Caco-2 (cell line): ENCODE data around the gene DRD4. TPM values are rescaled to one million over a fixed set of nuclear protein-coding genes. Genes with fewer than 3 reads are reported as not detected.
"Not testable (repeated sequence)": the region's sequence is repeated elsewhere in the genome, so short reads cannot be mapped to it uniquely, and the experiment has no call there.

Source experiments
- BruUV-seq: library from RNA; stranded (reverse); fragments of 400-500 nt; replicated peaks from 2 replicates; lab custom pipeline; 2021; lab: Mats Ljungman, UMichigan
- CTCF ChIA-PET: fragments of 300-600 bp; sonication (Branson Sonifier 250); formaldehyde crosslinking; loops from one replicate; lab custom pipeline; 2022; ENCODE audit warnings: antibody characterized with exemption; lab: Charles Lee
- POLR2A ChIA-PET: fragments of 300-600 bp; sonication (Branson Sonifier 250); formaldehyde crosslinking; loops from one replicate; lab custom pipeline; 2022; ENCODE audit warnings: antibody characterized with exemption; lab: Charles Lee
- DNase-seq, 2 experiments: peaks; one replicate each; pipeline versions ENCODE4 v3.0.0 to v3.0.0-alpha.2; 2020 to 2022
- H3K27me3 ChIP-seq: replicated peaks from 2 replicates; pipeline ENCODE4 v1.6.0; 2011; ENCODE audit warnings: low read length; ENCODE audit not compliant: control insufficient read depth, insufficient read depth
- H3K36me3 ChIP-seq: 2 replicates; pipeline ENCODE4 v1.5.1; 2011; ENCODE audit warnings: low read length; ENCODE audit not compliant: control insufficient read depth, insufficient read depth
- H3K4me1 ChIP-seq: fragments of 250-450 bp; sonication (Bioruptor Pico); 2 replicates; pipeline ENCODE4 v1.5.1; 2020; ENCODE audit warnings: mild to moderate bottlenecking
- H3K4me3 ChIP-seq: 2 replicates; pipeline ENCODE4 v1.5.1; 2011; ENCODE audit warnings: low read depth, mild to moderate bottlenecking, control low read depth, low read length
- H3K9me3 ChIP-seq: fragments of 250-450 bp; sonication (Bioruptor Pico); 2 replicates; pipeline ENCODE4 v1.5.1; 2020; ENCODE audit warnings: mild to moderate bottlenecking, moderate library complexity
- H3K27ac Mint-ChIP-seq: one replicate; pipeline ENCODE4 v1.8.0; 2022; ENCODE audit warnings: mixed read lengths; ENCODE audit not compliant: unreplicated experiment
- H3K27me3 Mint-ChIP-seq: one replicate; pipeline ENCODE4 v1.8.0; 2022; ENCODE audit warnings: mixed read lengths; ENCODE audit not compliant: insufficient read depth, unreplicated experiment
- H3K36me3 Mint-ChIP-seq: one replicate; pipeline ENCODE4 v1.8.0; 2022; ENCODE audit warnings: mild to moderate bottlenecking, mixed read lengths; ENCODE audit not compliant: insufficient read depth, unreplicated experiment
- H3K4me1 Mint-ChIP-seq: one replicate; pipeline ENCODE4 v1.8.0; 2022; ENCODE audit warnings: low read depth, mixed read lengths; ENCODE audit not compliant: unreplicated experiment
- H3K4me3 Mint-ChIP-seq: one replicate; pipeline ENCODE4 v1.8.0; 2022; ENCODE audit warnings: mild to moderate bottlenecking, moderate library complexity, mixed read lengths; ENCODE audit not compliant: unreplicated experiment
- H3K9me3 Mint-ChIP-seq: one replicate; pipeline ENCODE4 v1.8.0; 2022; ENCODE audit warnings: mixed read lengths; ENCODE audit not compliant: unreplicated experiment
- CTCF ChIP-seq, 2 experiments: fragments of 200-600 bp in 1 of 2; IDR thresholded peaks; 1 replicate in 1 of 2; 2 replicates in 1 of 2; pipeline versions ENCODE4 v1.5.1 to v1.8.0; 2011 to 2022; ENCODE audit warnings: antibody characterized with exemption in 1 of 2, control low read depth in 1 of 2, inconsistent platforms in 1 of 2, low read depth in 1 of 2, low read length in 1 of 2, mild to moderate bottlenecking in 1 of 2, moderate library complexity in 1 of 2; ENCODE audit not compliant: insufficient read depth in 1 of 2, severe bottlenecking in 1 of 2, unreplicated experiment in 1 of 2
- intact Hi-C: fragments of 100-400 bp; cut with micrococcal nuclease; formaldehyde crosslinking; loops from one replicate; pipeline ENCODE4 v1.10.0; 2022; ENCODE audit not compliant: unreplicated experiment
- total RNA-seq: library from RNA; stranded (reverse); gene quantifications from 2 replicates; pipeline ENCODE4 v1.2.3, GENCODE V29; 2022

The DRD4 gene
- total RNA-seq, 1 experiment from 2014 or later, result 1.0 TPM

- CTCF ChIA-PET, result no interaction called here
These were observed 51.6 kb downstream of the DRD4 start for GRCh38 chr11:688681-689080.

GRCh38 chr11:689625-690024, 52.6 kb downstream of the DRD4 start:
- ChIA-PET POLR2A (interaction anchor here (0.6 to 0.7 kb wide), 2 partner anchors 74 to 295 kb away, joined by 3 to 6 read pairs; partner anchors contain the start of gene PKP3), CTCF (no interaction called here)
- no peak overlapping the region for H3K4me3 ChIP-seq
- DNase-seq, result no peak
- H3K4me1 Mint-ChIP-seq, result peaks cover 15% of the 10 kb centered on the region
- H3K27me3 ChIP-seq, result no peaks in the 10 kb centered on the region
- no peaks in the 10 kb centered on the region for H3K9me3 ChIP-seq
- H3K9me3 Mint-ChIP-seq, result no peaks in the 10 kb centered on the region
- peaks cover 6% of the 10 kb centered on the region; the same call in 1 of the 2 replicates for H3K36me3 ChIP-seq
- H3K4me1 ChIP-seq, result peaks cover 10% of the 10 kb centered on the region
- BruUV-seq, result no TSS peak
- intact Hi-C loops, result loop anchor here (10.0 kb wide), 1 partner anchor 125 kb away; the partner anchor contains the start of genes LMNTD2 and RASSF7
- no peak overlapping the region for H3K27ac Mint-ChIP-seq
- H3K36me3 Mint-ChIP-seq, result peaks cover 60% of the 10 kb centered on the region
- H3K4me3 Mint-ChIP-seq, result no peak overlapping the region
- H3K27me3 Mint-ChIP-seq, result no peaks in the 10 kb centered on the region
- TF ChIP-seq CTCF (IDR thresholded peaks at IDR 0.05; ENCODE audit: insufficient read depth in 1 of 2, low read depth in 1 of 2, low read length in 1 of 2, severe bottlenecking in 1 of 2, unreplicated experiment in 1 of 2), result no peak

More at GRCh38 chr11:688681-689080, 51.6 kb downstream of the DRD4 start:
- Histone ChIP-seq H3K27me3 (no peaks in the 10 kb centered on the region), H3K36me3 (peaks cover 7% of the 10 kb centered on the region; the same call in 1 of the 2 replicates), H3K4me1 (peaks cover 6% of the 10 kb centered on the region), H3K9me3 (no peaks in the 10 kb centered on the region), H3K4me3 (no peak overlapping the region)
- no peak for TF ChIP-seq CTCF (IDR thresholded peaks at IDR 0.05; ENCODE audit: insufficient read depth in 1 of 2, low read depth in 1 of 2, low read length in 1 of 2, severe bottlenecking in 1 of 2, unreplicated experiment in 1 of 2)
- peaks cover 12% of the 10 kb centered on the region for H3K4me1 Mint-ChIP-seq
- H3K36me3 Mint-ChIP-seq, result peaks cover 60% of the 10 kb centered on the region
- H3K9me3 Mint-ChIP-seq, result no peaks in the 10 kb centered on the region
- H3K4me3 Mint-ChIP-seq, result no peak overlapping the region
- no peaks in the 10 kb centered on the region for H3K27me3 Mint-ChIP-seq
- POLR2A ChIA-PET, result no interaction called here
- no peak for DNase-seq
- intact Hi-C loops, result no loop called here
- no TSS peak for BruUV-seq
- H3K27ac Mint-ChIP-seq, result no peak overlapping the region

GRCh38 chr11:690244-690643, 53.2 kb downstream of the DRD4 start:
- H3K27ac Mint-ChIP-seq, H3K4me3 ChIP-seq, DNase-seq, H3K27me3 Mint-ChIP-seq, H3K9me3 Mint-ChIP-seq, H3K9me3 ChIP-seq, POLR2A ChIA-PET, H3K36me3 ChIP-seq, H3K27me3 ChIP-seq, BruUV-seq, H3K4me1 ChIP-seq, H3K4me3 Mint-ChIP-seq: not testable (repeated sequence)
- CTCF ChIA-PET, result interaction anchor here (0.7 to 1.0 kb wide), 2 partner anchors 8 to 36 kb away, joined by 3 to 4 read pairs; no protein-coding TSS in a partner anchor
- peaks cover 15% of the 10 kb centered on the region for H3K4me1 Mint-ChIP-seq
- peaks cover 61% of the 10 kb centered on the region for H3K36me3 Mint-ChIP-seq
- intact Hi-C loops, result loop anchor here (10.0 kb wide), 1 partner anchor 125 kb away; the partner anchor contains the start of genes LMNTD2 and RASSF7

Other genes with a start within 250 kb of the DRD4 start
- 143 and 149 TPM in 2 replicates for gene PKP3, start 243.1 kb upstream of the DRD4 start, total RNA-seq
- 119 and 124 TPM in 2 replicates for gene SIGIRR, start 222.3 kb upstream of the DRD4 start, total RNA-seq
- gene ANO9, start 195.3 kb upstream of the DRD4 start, total RNA-seq, result 85.5 and 92.6 TPM in 2 replicates
- 40.6 and 44.3 TPM in 2 replicates for gene PTDSS2, start 187.0 kb upstream of the DRD4 start, total RNA-seq
- gene RNH1, start 130.0 kb upstream of the DRD4 start, total RNA-seq, result 134 and 136 TPM in 2 replicates
- 60.2 and 69.0 TPM in 2 replicates for gene HRAS, start 101.7 kb upstream of the DRD4 start, total RNA-seq
- 4.3 and 4.4 TPM in 2 replicates for gene LRRC56, start 99.7 kb upstream of the DRD4 start, total RNA-seq
- gene LMNTD2, start 76.5 kb upstream of the DRD4 start, total RNA-seq, result 11.9 and 13.8 TPM in 2 replicates
- 61.1 and 65.5 TPM in 2 replicates for gene RASSF7, start 76.3 kb upstream of the DRD4 start, total RNA-seq
- gene PHRF1, start 60.8 kb upstream of the DRD4 start, total RNA-seq, result 43.9 and 46.8 TPM in 2 replicates
- 27.2 and 31.2 TPM in 2 replicates for gene IRF7, start 21.3 kb upstream of the DRD4 start, total RNA-seq
- gene CDHR5, start 12.3 kb upstream of the DRD4 start, total RNA-seq, result 30.2 and 42.0 TPM in 2 replicates
- gene SCT, start 10.1 kb upstream of the DRD4 start, total RNA-seq, result not detected in 2 replicates
- gene DEAF1, start 58.0 kb downstream of the DRD4 start, total RNA-seq, result 50.6 and 56.6 TPM in 2 replicates
- gene TMEM80, start 58.5 kb downstream of the DRD4 start, total RNA-seq, result 70.3 and 74.7 TPM in 2 replicates
- 203 and 224 TPM in 2 replicates for gene EPS8L2, start 69.0 kb downstream of the DRD4 start, total RNA-seq
- gene TALDO1, start 110.2 kb downstream of the DRD4 start, total RNA-seq, result 293 and 300 TPM in 2 replicates
- gene GATD1, start 140.2 kb downstream of the DRD4 start, total RNA-seq, result 85.0 and 91.5 TPM in 2 replicates
- not detected in 2 replicates for gene CEND1, start 152.8 kb downstream of the DRD4 start, total RNA-seq
- 31.8 and 37.6 TPM in 2 replicates for gene SLC25A22, start 161.0 kb downstream of the DRD4 start, total RNA-seq
- gene PIDD1, start 168.0 kb downstream of the DRD4 start, total RNA-seq, result 21.3 and 25.3 TPM in 2 replicates
- 2,622 and 2,843 TPM in 2 replicates for gene RPLP2, start 172.7 kb downstream of the DRD4 start, total RNA-seq
- 84.7 and 93.6 TPM in 2 replicates for gene PNPLA2, start 181.6 kb downstream of the DRD4 start, total RNA-seq
- gene CRACR2B, start 190.7 kb downstream of the DRD4 start, total RNA-seq, result 15.4 and 16.3 TPM in 2 replicates
- 268 and 302 TPM in 2 replicates for gene CD151, start 195.7 kb downstream of the DRD4 start, total RNA-seq
- 139 and 141 TPM in 2 replicates for gene POLR2L, start 205.3 kb downstream of the DRD4 start, total RNA-seq
- 84.5 and 95.9 TPM in 2 replicates for gene TSPAN4, start 205.6 kb downstream of the DRD4 start, total RNA-seq